Keratinocyte (primary cell): ENCODE measurements around the gene CSH2. TPM values are rescaled to one million over a fixed set of nuclear protein-coding genes. Genes with fewer than 3 reads are reported as not detected.

Experiments used
- DNase-seq: peaks from one replicate; pipeline ENCODE4 v3.0.0-alpha.2; 2011; ENCODE audit warnings: low read depth, missing footprints, low spot score
- FAIRE-seq: peaks from 2 replicates; lab custom pipeline; 2011; peaks lifted over from hg19 to GRCh38; lab: Jason Lieb, UNC
- H2AFZ ChIP-seq: 2 replicates; pipeline ENCODE4 v1.6.0; 2012; ENCODE audit warnings: low read length, control low read depth, inconsistent platforms; ENCODE audit not compliant: control insufficient read depth
- H3K27ac ChIP-seq: 2 replicates; pipeline ENCODE4 v1.5.1; 2011; ENCODE audit warnings: low read length; ENCODE audit not compliant: control insufficient read depth, insufficient read depth
- H3K27me3 ChIP-seq: 3 replicates; pipeline ENCODE4 v1.6.0; 2011; ENCODE audit warnings: low read length; ENCODE audit not compliant: control insufficient read depth, insufficient read depth; ENCODE audit errors: extremely low read depth
- H3K36me3 ChIP-seq, 2 experiments: 2 replicates in 1 of 2; 3 replicates in 1 of 2; pipeline ENCODE4 v1.5.1; 2011; ENCODE audit warnings: low read length in 2 of 2, mild to moderate bottlenecking in 1 of 2; ENCODE audit not compliant: control insufficient read depth in 2 of 2, insufficient read depth in 2 of 2; ENCODE audit errors: extremely low read depth in 1 of 2
- H3K4me1 ChIP-seq: 3 replicates; pipeline ENCODE4 v1.5.1; 2011; ENCODE audit warnings: low read length; ENCODE audit not compliant: control insufficient read depth, insufficient read depth; ENCODE audit errors: extremely low read depth
- H3K4me2 ChIP-seq: 3 replicates; pipeline ENCODE4 v1.6.0; 2011; ENCODE audit warnings: low read depth, low read length; ENCODE audit not compliant: control insufficient read depth, insufficient read depth; ENCODE audit errors: extremely low read depth
- H3K4me3 ChIP-seq, 3 experiments: fragments of 200-600 bp in 1 of 3; sonication (generic) in 1 of 3; 2 replicates in 2 of 3; 3 replicates in 1 of 3; pipeline ENCODE4 v1.5.1; 2011 to 2016; ENCODE audit warnings: low read length in 3 of 3, mild to moderate bottlenecking in 3 of 3, control low read depth in 2 of 3, inconsistent platforms in 1 of 3, low read depth in 1 of 3, mixed read lengths in 1 of 3, mixed run types in 1 of 3, moderate library complexity in 1 of 3; ENCODE audit not compliant: control insufficient read depth in 2 of 3, insufficient read depth in 2 of 3; ENCODE audit errors: extremely low read depth in 1 of 3
- H3K79me2 ChIP-seq: 2 replicates; pipeline ENCODE4 v1.6.0; 2012; ENCODE audit warnings: low read length; ENCODE audit not compliant: control insufficient read depth, insufficient read depth
- H3K9ac ChIP-seq: 3 replicates; pipeline ENCODE4 v1.6.0; 2011; ENCODE audit warnings: low read length; ENCODE audit not compliant: control insufficient read depth, insufficient read depth; ENCODE audit errors: extremely low read depth
- H3K9me1 ChIP-seq: 3 replicates; pipeline ENCODE4 v1.6.0; 2011; ENCODE audit warnings: low read length; ENCODE audit not compliant: control insufficient read depth, insufficient read depth; ENCODE audit errors: extremely low read depth
- H3K9me3 ChIP-seq: 2 replicates; pipeline ENCODE4 v1.5.1; 2012; ENCODE audit warnings: low read depth, low read length; ENCODE audit not compliant: control insufficient read depth
- H4K20me1 ChIP-seq: 3 replicates; pipeline ENCODE4 v1.6.0; 2011; ENCODE audit warnings: low read length; ENCODE audit not compliant: control insufficient read depth, insufficient read depth; ENCODE audit errors: extremely low read depth
- CTCF ChIP-seq, 3 experiments: IDR thresholded peaks in 1 of 3; conservative IDR thresholded peaks in 1 of 3; optimal IDR thresholded peaks in 1 of 3; 2 replicates in 2 of 3; 3 replicates in 1 of 3; pipeline versions ENCODE3 to v1.5.1; 2011; ENCODE audit warnings: low read length in 3 of 3, mild to moderate bottlenecking in 3 of 3, moderate library complexity in 2 of 3, control low read depth in 1 of 3, inconsistent platforms in 1 of 3; ENCODE audit not compliant: insufficient read depth in 2 of 3; ENCODE audit errors: extremely low read depth in 1 of 3
- EZH2 ChIP-seq: IDR thresholded peaks from one replicate; pipeline ENCODE4 v1.6.1; 2012; ENCODE audit warnings: inconsistent platforms, mild to moderate bottlenecking, low read length, moderate library complexity
- dilution Hi-C: fragments of 300-500 bp; cut with MboI; formaldehyde crosslinking; loops from one replicate; pipeline ENCODE4 v1.7.0; 2020; ENCODE audit warnings: low sequenced_read_pairs; ENCODE audit not compliant: extremely low pct_ligation_motif_present
- polyA plus RNA-seq, 5 experiments: library from polyadenylated mRNA; depleted of rRNA in 3 of 5; stranded (reverse) in 3 of 5; stranded (forward) in 1 of 5; unstranded in 1 of 5; fragments of >200 nt; gene quantifications; 1 replicate in 1 of 5; 2 replicates in 3 of 5; 3 replicates in 1 of 5; pipeline versions ENCODE4 v1.2.1 to v1.2.3, GENCODE V29; 2011 to 2012; ENCODE audit warnings: missing spikeins in 2 of 5, low read depth in 1 of 5, low replicate concordance in 1 of 5

The CSH2 gene
- polyA plus RNA-seq, 1 donor (not counting 4 experiments of a cell fraction or from before 2014, with no cell fraction given): not detected

GRCh38 chr17:63837480-63837879 is 36.0 kb downstream of the CSH2 start:
- Histone ChIP-seq H3K9me3 (no peaks in the 10 kb centered on the region), H3K27me3 (no peaks in the 10 kb centered on the region), H3K9ac (no peak overlapping the region), H3K4me2 (no peak overlapping the region), H2AFZ (no peak overlapping the region), H3K79me2 (peaks cover 55% of the 10 kb centered on the region), H3K36me3 (peaks cover 29 to 41% of the 10 kb centered on the region in 2 experiments), H3K27ac (no peak overlapping the region), H4K20me1 (peaks cover 11% of the 10 kb centered on the region), H3K4me1 (peaks cover 49% of the 10 kb centered on the region), H3K9me1 (peaks cover 2% of the 10 kb centered on the region), H3K4me3 (no peak overlapping the region)
- TF ChIP-seq EZH2: no peak
- no peak for TF ChIP-seq CTCF (optimal IDR thresholded peaks at IDR 0.05 in 1 of 3, IDR thresholded peaks at IDR 0.05 in 1 of 3, conservative IDR thresholded peaks at IDR 0.05 in 1 of 3; ENCODE audit: extremely low read depth in 1 of 3, insufficient read depth in 2 of 3, low read length in 3 of 3)
- FAIRE-seq (no peak), DNase-seq (no peak)
- dilution Hi-C loops: no loop called here

GRCh38 chr17:63836811-63837210 is 36.7 kb downstream of the CSH2 start:
- Histone ChIP-seq H4K20me1 (peaks cover 11% of the 10 kb centered on the region), H3K9me1 (peaks cover 2% of the 10 kb centered on the region), H3K36me3 (peaks cover 35 to 45% of the 10 kb centered on the region in 2 experiments), H3K4me1 (peaks cover 49% of the 10 kb centered on the region), H3K4me2 (no peak overlapping the region), H3K4me3 (no peak overlapping the region), H3K9ac (no peak overlapping the region), H3K27ac (no peak overlapping the region), H3K79me2 (peaks cover 52% of the 10 kb centered on the region), H3K9me3 (no peaks in the 10 kb centered on the region), H2AFZ (no peak overlapping the region), H3K27me3 (no peaks in the 10 kb centered on the region)
- no peak for TF ChIP-seq EZH2
- no peak for TF ChIP-seq CTCF (optimal IDR thresholded peaks at IDR 0.05 in 1 of 3, IDR thresholded peaks at IDR 0.05 in 1 of 3, conservative IDR thresholded peaks at IDR 0.05 in 1 of 3; ENCODE audit: extremely low read depth in 1 of 3, insufficient read depth in 2 of 3, low read length in 3 of 3)
- DNase-seq (no peak), FAIRE-seq (no peak)
- dilution Hi-C loops: no loop called here
